Psoas muscle (tissue), 8 donors: ENCODE data around the gene POC1B. TPM values are rescaled to one million over a fixed set of nuclear protein-coding genes. Genes with fewer than 3 reads are reported as not detected.

ENCODE experiments used
- ATAC-seq, 4 donors: fragments of 200-7000 bp; cut with Tn5 transposase; one replicate each; pipeline ENCODE4 v1.9.1; 2020; ENCODE audit warnings: moderate library complexity in 3 of 4, mild to moderate bottlenecking in 2 of 4
- DNase-seq, 2 donors: peaks; one replicate each; pipeline ENCODE4 v3.0.0-alpha.2; 2020
- H3K27ac ChIP-seq: fragments of 200-600 bp; one replicate; pipeline ENCODE4 v1.8.0; 2022
- H3K27me3 ChIP-seq, 3 donors: fragments of 200-600 bp in 1 of 3; one replicate each; pipeline versions ENCODE4 v1.6.1 to v1.8.0; 2013 to 2022; ENCODE audit warnings: low read length in 2 of 3, mild to moderate bottlenecking in 2 of 3, moderate library complexity in 1 of 3; ENCODE audit not compliant: insufficient read depth in 3 of 3
- H3K36me3 ChIP-seq, 2 donors: fragments of 200-600 bp in 1 of 2; one replicate each; pipeline versions ENCODE4 v1.6.1 to v1.8.0; 2013 to 2022; ENCODE audit warnings: low read depth in 1 of 2, mild to moderate bottlenecking in 1 of 2, moderate library complexity in 1 of 2; ENCODE audit not compliant: insufficient read depth in 1 of 2
- H3K4me1 ChIP-seq: fragments of 200-600 bp; one replicate; pipeline ENCODE4 v1.8.0; 2022
- H3K4me3 ChIP-seq: fragments of 200-600 bp; one replicate; pipeline ENCODE4 v1.8.0; 2022; ENCODE audit warnings: mild to moderate bottlenecking
- H3K9me3 ChIP-seq: fragments of 200-600 bp; one replicate; pipeline ENCODE4 v1.8.0; 2022
- CTCF ChIP-seq: fragments of 200-600 bp; IDR thresholded peaks from one replicate; pipeline ENCODE4 v1.8.0; 2022; ENCODE audit warnings: antibody characterized with exemption
- WGBS, 3 donors: extraction: QIAGEN DNeasy Blood & Tissue Kit; methylation state at CpG; one replicate each; pipeline versions ENCODE4 v1.1.6 to v1.1.7; 2013; 5-methylcytosine and 5-hydroxymethylcytosine counted together
- intact Hi-C, 2 donors: fragments of 100-400 bp; cut with DNase I; formaldehyde crosslinking; loops; one replicate each; pipeline versions ENCODE4 v1.11.0 to v1.14.2; 2022
- polyA plus RNA-seq, 3 donors: library from polyadenylated mRNA; stranded (reverse); fragments of 200-250 nt; gene quantifications; one replicate each; pipeline ENCODE4 v1.2.3, GENCODE V29; 2013
- total RNA-seq, 4 donors: library from RNA; stranded (reverse); fragmentation: NEBNext Ultra II Directional in 2 of 4; extraction: Animal tissue kit (Norgen Biotek cat#: 25700) in 2 of 4; gene quantifications; one replicate each; pipeline versions ENCODE4 v1.2.1 to v1.2.4, GENCODE V29; 2021 to 2023
- donor health status: healthy with polysubstance abuse.
- donor health status: DM: no; HTN: no; CAD: no; lungs with moderate emphysema.
- donor health status: Bipolar disorder and iron deficiency.
- donor health status: healthy.
- donor health status: DM: yes; HTN: yes; CAD: no.
- donor health status: DM: no; HTN: no; CAD: no.
- donor health status: DM: no; HTN: no; CAD: no.
- donor health status: DM: yes; HTN: yes; CAD: no.

Gene POC1B
- total and polyA plus RNA-seq, 7 donors: 2.9 to 8.1 (median 5.3) TPM

DNA sequence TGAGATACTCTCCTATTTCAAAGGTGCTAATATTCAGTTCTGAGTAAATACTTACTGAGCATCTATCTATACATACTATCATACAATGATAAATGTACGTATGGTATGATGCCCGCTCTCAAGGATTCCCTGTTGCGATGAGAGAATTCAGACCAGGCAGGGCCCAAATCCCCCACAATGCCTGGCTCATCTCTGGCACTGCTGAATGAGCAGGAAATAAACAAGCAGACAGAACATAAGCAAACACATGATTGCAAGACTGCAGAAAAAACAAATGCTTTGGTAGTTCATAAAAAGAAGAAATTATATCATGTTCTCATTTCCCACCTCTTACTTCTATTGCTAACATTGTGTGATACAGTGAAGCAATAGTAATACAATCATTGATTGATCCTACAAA is 96.3 kb downstream of the POC1B start:
- H3K9me3 ChIP-seq: no peaks in the 10 kb centered on the region
- ATAC-seq (no peak), DNase-seq (no peak)
- TF ChIP-seq CTCF: no peak
- 97 to 100% (median 98%) methylated on average over 3 of the region's 3 CpGs for WGBS, 3 donors
- H3K27me3 ChIP-seq: no peaks in the 10 kb centered on the region
- intact Hi-C loops: no loop called here
- no peak overlapping the region for H3K4me3 ChIP-seq
- H3K4me1 ChIP-seq: no peaks in the 10 kb centered on the region
- no peak overlapping the region for H3K27ac ChIP-seq
- H3K36me3 ChIP-seq: peaks cover 3 to 6% of the 10 kb centered on the region in 2 donors

DNA sequence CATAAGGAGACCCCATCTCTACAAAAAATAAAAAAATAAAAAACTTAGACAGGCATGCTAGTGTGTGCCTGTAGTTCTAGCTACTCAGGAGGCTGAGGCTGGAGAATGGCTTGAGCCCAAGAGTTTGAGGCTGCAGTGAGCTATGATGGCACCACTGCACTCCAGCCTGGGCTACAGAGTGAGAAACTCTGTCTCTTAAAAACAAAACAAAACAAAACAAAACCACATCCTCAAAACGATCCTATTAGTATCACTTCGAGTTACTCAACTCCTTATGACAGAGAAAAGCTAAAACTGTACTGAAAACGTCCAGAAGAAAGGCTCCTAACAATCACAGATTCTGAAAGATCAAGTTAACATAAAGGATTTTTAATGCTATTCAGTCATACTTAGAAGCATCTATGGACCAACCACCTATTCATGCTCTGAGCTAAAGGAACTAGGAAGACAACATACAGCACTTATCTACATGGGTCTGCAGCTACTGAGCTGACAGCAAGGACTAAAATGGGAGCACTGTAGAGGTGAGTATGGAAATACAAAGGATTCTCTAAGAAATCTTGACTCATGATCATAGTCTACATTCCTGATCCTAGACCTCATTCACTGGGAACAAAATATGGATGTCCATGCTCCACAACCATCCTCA is 98.2 kb downstream of the POC1B start:
- intact Hi-C loops: no loop called here
- Histone ChIP-seq H3K27me3 (no peaks in the 10 kb centered on the region), H3K9me3 (no peaks in the 10 kb centered on the region), H3K36me3 (peaks cover 3 to 6% of the 10 kb centered on the region in 2 donors), H3K27ac (no peak overlapping the region), H3K4me1 (no peaks in the 10 kb centered on the region), H3K4me3 (no peak overlapping the region)
- 65 to 82% (median 77%) methylated on average over 3 of the region's 3 CpGs for WGBS, 3 donors
- DNase-seq: no peak
- no peak for TF ChIP-seq CTCF
- no peak for ATAC-seq

GRCh38 chr12:89424846-89425245 is 101.0 kb downstream of the POC1B start:
- ATAC-seq: no peak
- Histone ChIP-seq H3K9me3 (no peaks in the 10 kb centered on the region), H3K4me1 (no peaks in the 10 kb centered on the region), H3K36me3 (peaks cover 3 to 6% of the 10 kb centered on the region in 2 donors), H3K27ac (no peak overlapping the region), H3K27me3 (no peaks in the 10 kb centered on the region), H3K4me3 (no peak overlapping the region)
- intact Hi-C loops: no loop called here
- 94 to 98% (median 96%) methylated on average over 2 of the region's 2 CpGs for WGBS, 3 donors
- DNase-seq: no peak
- TF ChIP-seq CTCF: no peak

- Histone ChIP-seq H3K27me3 (no peaks in the 10 kb centered on the region), H3K27ac (no peak overlapping the region), H3K9me3 (no peaks in the 10 kb centered on the region), H3K36me3 (peaks cover 3 to 6% of the 10 kb centered on the region in 2 donors), H3K4me3 (no peak overlapping the region), H3K4me1 (no peaks in the 10 kb centered on the region)
- intact Hi-C loops: no loop called here
- ATAC-seq (no peak), DNase-seq (no peak)
- no peak for TF ChIP-seq CTCF
These were observed 101.5 kb downstream of the POC1B start for GRCh38 chr12:89424389-89424788.
